RCC 7860 (cell line): Measurements from ENCODE around the gene GMDS.

Experiments used
- DNase-seq: peaks from one replicate; pipeline ENCODE4 v3.0.0-alpha.2; 2015; ENCODE audit warnings: low spot score
- FAIRE-seq: peaks from 2 replicates; lab custom pipeline; 2012; peaks lifted over from hg19 to GRCh38; lab: Jason Lieb, UNC

Gene GMDS

GRCh38 chr6:1796706-1797529 lies 448.5 kb downstream of the GMDS start:
- DNase-seq (no peak), FAIRE-seq (no peak)

DNA sequence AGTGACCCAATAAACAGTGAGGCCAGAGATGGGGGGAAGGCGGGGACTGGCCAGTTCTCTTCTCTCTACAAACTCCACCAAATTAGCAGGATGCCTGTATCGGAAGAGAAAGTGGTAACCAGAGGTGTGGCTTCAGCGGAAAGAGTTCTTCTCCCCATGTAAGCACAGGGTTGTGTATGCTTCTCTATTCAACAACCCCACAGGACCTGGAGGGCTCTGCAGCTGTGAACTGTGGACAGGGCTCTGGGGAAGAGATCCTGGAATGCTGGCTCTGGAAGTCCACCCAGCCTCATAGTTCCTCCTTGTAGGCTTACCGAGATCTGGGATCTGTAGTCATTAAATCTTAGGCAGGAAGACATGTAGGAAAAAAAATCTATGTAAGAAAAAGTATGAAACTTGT lies 449.5 kb downstream of the GMDS start:
- no peak for FAIRE-seq
- DNase-seq = no peak

DNA sequence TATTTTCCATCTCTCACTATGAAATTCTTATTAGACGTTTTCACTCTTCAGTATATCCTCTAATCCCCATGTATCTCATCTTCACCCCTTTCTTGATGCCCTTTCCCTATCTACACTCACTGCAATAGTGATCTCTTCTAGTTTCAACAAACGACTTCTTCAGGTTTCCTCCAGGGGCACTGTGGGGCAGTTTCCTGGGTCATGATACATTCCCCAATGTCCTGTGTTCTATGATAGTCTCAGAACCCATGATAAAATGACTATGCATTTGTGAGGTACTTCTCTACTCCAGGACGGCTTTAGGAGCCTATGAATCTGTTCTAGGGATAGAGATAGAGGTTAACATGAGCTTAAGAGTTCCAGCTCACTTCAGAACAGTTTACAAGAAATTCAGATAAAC lies 452.4 kb downstream of the GMDS start:
- no peak for FAIRE-seq
- peak; percentile 6 for DNase-seq

- DNase-seq (no peak), FAIRE-seq (no peak)
These were observed 454.7 kb downstream of the GMDS start for GRCh38 chr6:1790684-1791083.

GRCh38 chr6:1789092-1789491 lies 456.3 kb downstream of the GMDS start:
- FAIRE-seq (no peak), DNase-seq (peak; percentile 60)

GRCh38 chr6:1787894-1788293 lies 457.5 kb downstream of the GMDS start:
- DNase-seq = peak; percentile 44
- no peak for FAIRE-seq

DNA sequence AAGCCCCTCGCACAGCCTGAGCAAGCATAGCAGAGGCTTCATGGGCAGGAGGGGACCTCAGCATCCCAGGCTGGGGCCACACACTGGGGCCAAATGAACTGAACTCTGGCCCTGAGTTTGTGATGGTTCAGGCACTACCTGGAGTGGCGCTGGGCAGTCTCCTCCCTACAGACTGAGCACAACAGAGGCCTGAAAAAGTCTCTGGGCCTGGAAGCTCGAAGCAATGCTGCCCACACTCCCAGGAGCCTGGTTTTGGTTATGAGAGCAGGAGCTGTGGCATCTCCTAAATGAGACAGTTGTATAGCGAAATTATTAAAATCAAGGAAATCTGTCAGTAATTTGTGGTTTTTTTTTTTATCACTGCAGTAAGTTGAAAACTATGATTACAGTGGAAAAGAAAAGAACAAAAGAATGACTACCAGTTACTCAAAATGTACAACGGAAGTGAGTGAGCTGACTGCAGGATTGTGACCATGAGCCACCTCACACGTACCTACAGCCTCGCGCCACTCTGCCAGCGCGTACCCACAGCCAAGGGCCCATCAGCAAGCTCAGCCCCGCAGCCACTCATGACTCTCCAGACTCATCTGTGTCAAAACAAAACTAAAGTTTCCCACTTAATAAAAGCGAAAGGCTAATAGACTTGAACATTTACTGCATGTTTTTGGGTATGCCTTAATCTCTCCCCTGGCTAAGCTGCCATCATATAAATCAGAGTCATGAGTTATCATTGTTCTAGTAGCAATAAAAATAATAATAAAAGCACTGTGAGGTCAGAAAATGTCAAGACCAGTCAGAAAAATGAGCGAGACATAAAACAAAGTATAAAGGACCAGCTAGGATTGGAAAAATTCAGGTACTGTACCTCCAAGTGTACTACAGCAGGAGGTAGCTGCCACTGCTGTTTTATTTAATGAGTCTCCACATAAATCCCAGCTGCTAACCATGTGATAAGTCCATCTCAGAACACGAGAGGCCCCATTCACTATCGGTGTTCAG lies 458.7 kb downstream of the GMDS start:
- no peak for FAIRE-seq
- DNase-seq = no peak

DNA sequence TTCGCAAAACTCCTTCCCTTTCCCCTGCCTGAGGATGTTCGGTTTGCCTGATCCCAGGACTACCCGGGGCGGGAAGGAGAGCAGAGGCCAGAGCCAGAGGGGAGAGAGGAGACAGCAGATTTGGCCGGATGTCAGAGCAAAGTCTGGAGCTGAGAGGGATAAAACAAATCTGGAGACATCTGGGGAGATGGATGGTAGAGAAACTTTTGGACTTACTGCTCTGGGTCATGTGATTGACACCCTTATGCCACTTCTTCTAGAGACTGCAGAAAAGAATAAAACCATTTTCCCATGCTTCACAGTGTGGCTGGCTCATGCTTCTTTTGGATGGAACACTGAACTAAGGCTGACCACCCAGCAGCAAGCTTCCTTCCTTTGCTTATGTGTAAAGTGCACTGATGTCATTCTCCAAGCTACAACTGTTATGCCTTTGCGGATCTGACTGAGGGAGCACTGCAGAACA lies 461.0 kb downstream of the GMDS start:
- FAIRE-seq = no peak
- DNase-seq = no peak

GRCh38 chr6:1781817-1782184 lies 463.6 kb downstream of the GMDS start:
- FAIRE-seq (no peak), DNase-seq (no peak)

DNA sequence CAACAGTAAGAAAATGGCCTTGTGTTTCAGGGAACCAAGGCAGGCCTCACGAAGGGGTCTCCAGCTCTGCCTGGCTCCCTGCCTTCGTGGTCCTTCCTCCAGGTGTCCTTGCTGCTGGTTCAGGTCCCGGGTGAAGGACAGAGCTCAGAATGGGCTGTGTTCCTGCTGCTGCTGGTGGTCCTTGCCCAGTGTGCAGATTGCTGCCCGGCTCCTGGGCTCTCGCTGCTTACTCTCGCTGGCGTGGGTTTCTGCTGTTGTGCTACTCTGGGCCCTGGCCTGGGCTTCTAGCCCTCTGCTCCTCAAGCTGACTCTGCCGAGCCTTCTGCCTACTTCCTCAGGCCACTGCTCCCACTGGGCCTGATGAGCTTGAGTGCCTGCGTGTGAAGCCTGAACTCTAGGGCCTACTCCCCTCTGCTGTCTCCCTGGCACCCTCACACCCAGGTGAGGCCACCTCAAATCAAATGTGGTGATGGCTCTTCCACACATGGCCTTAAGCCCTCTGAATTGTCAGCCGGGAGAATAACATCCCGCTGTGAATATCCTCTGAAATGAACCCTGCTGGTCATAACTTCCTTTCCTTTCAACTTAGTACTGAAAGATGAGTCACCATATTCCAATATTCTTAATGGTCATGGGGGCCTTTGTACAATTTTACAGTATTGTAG lies 464.1 kb downstream of the GMDS start:
- no peak for FAIRE-seq
- DNase-seq = no peak

GRCh38 chr6:1780251-1780867 lies 465.0 kb downstream of the GMDS start:
- no peak for DNase-seq
- no peak for FAIRE-seq

- FAIRE-seq (no peak), DNase-seq (no peak)
These were observed 466.6 kb downstream of the GMDS start for GRCh38 chr6:1778686-1779235.

- DNase-seq = no peak
- FAIRE-seq = no peak
These were observed 467.3 kb downstream of the GMDS start for GRCh38 chr6:1777921-1778685.

- DNase-seq (no peak), FAIRE-seq (no peak)
These were observed 470.0 kb downstream of the GMDS start for GRCh38 chr6:1775441-1775840.

DNA sequence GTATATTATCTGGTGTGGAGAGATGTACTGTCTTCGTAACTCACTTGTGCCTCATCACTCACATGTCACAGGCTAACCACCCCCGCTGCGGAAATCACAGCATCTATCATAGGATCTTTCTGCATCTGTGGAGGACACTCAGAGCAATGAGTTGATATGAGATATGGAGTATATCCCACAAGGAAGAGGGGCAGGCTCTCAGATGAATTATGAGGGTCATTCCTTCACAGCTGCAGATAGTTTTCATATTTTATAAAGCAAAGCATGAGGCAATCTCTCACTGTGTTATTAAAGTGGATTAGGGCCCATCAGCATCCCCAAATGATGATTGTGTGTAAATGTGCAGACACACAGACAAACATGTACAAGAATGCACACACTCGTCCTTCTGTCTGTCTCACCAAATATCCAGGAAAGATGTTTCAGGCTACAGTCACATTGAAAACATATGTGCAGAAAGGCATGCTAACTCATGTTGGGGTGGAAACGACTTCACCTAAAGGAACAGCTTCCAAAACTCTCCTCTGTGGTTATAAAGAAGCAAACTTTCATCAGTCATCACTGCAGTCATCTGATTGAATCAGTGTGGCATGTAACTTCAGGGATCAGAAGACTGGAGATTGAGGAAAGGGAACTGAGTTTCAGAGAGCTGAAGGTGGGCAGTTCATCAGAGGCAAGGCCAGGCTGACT lies 471.0 kb downstream of the GMDS start:
- FAIRE-seq (no peak), DNase-seq (no peak)

GRCh38 chr6:1773700-1774099 lies 471.7 kb downstream of the GMDS start:
- FAIRE-seq (no peak), DNase-seq (no peak)

- DNase-seq = peak; percentile 7
- no peak for FAIRE-seq
These were observed 474.3 kb downstream of the GMDS start for GRCh38 chr6:1770968-1771723.

- FAIRE-seq (no peak), DNase-seq (no peak)
These were observed 475.0 kb downstream of the GMDS start for GRCh38 chr6:1770435-1770843.
